ENCODE data around the gene NUMBL.
"Not testable (repeated sequence)": the region's sequence is repeated elsewhere in the genome, so short reads cannot be mapped to it uniquely, and the experiment has no call there.

NUMBL gene

GRCh38 chr19:40661616-40662015 is 28.8 kb downstream of the NUMBL start:
- DNase-seq: no peak

- DNase-seq: no peak
Observed at GRCh38 chr19:40659566-40659965, 30.9 kb downstream of the NUMBL start.

- no peak for DNase-seq
Observed at GRCh38 chr19:40659116-40659515, 31.3 kb downstream of the NUMBL start.

- no peak for DNase-seq
Observed at GRCh38 chr19:40658031-40658430, 32.4 kb downstream of the NUMBL start.

- DNase-seq: not testable (repeated sequence)
Observed at GRCh38 chr19:40655684-40656083, 34.8 kb downstream of the NUMBL start.

GRCh38 chr19:40652303-40652702 is 38.1 kb downstream of the NUMBL start:
- not testable (repeated sequence) for DNase-seq

- no peak for DNase-seq
Observed at GRCh38 chr19:40650749-40651305, 39.6 kb downstream of the NUMBL start.

GRCh38 chr19:40649903-40650675 is 40.4 kb downstream of the NUMBL start:
- not testable (repeated sequence) for DNase-seq

GRCh38 chr19:40646743-40647254 is 43.7 kb downstream of the NUMBL start:
- no peak for DNase-seq

GRCh38 chr19:40642757-40643305 is 47.6 kb downstream of the NUMBL start:
- no peak for DNase-seq

GRCh38 chr19:40642051-40642706 is 48.3 kb downstream of the NUMBL start:
- no peak for DNase-seq

GRCh38 chr19:40641281-40641680 is 49.2 kb downstream of the NUMBL start:
- DNase-seq: no peak

- no peak for DNase-seq
Observed at GRCh38 chr19:40640744-40641143, 49.7 kb downstream of the NUMBL start.

- no peak for DNase-seq
Observed at GRCh38 chr19:40639638-40639982, 50.8 kb downstream of the NUMBL start.

- DNase-seq: no peak
Observed at GRCh38 chr19:40638327-40638726, 52.1 kb downstream of the NUMBL start.

- no peak for DNase-seq
Observed at GRCh38 chr19:40633207-40633606, 57.2 kb downstream of the NUMBL start.

GRCh38 chr19:40632311-40633036 is 58.0 kb downstream of the NUMBL start:
- no peak for DNase-seq

GRCh38 chr19:40630571-40631160 is 59.8 kb downstream of the NUMBL start:
- DNase-seq: no peak

- DNase-seq: no peak
Observed at GRCh38 chr19:40629346-40629745, 61.1 kb downstream of the NUMBL start.

- no peak for DNase-seq
Observed at GRCh38 chr19:40627486-40628279, 62.8 kb downstream of the NUMBL start.

GRCh38 chr19:40626918-40627317 is 63.5 kb downstream of the NUMBL start:
- DNase-seq: no peak

Data from COR-L47 (cell line).